ENCODE data around the gene STC2.
"Not testable (repeated sequence)": the region's sequence is repeated elsewhere in the genome, so short reads cannot be mapped to it uniquely, and the experiment has no call there.

The STC2 gene

GRCh38 chr5:173293817-173294672, 34.2 kb downstream of the STC2 start:
- peak; percentile 38 for DNase-seq

GRCh38 chr5:173291722-173292658, 36.2 kb downstream of the STC2 start:
- no peak for DNase-seq

DNA sequence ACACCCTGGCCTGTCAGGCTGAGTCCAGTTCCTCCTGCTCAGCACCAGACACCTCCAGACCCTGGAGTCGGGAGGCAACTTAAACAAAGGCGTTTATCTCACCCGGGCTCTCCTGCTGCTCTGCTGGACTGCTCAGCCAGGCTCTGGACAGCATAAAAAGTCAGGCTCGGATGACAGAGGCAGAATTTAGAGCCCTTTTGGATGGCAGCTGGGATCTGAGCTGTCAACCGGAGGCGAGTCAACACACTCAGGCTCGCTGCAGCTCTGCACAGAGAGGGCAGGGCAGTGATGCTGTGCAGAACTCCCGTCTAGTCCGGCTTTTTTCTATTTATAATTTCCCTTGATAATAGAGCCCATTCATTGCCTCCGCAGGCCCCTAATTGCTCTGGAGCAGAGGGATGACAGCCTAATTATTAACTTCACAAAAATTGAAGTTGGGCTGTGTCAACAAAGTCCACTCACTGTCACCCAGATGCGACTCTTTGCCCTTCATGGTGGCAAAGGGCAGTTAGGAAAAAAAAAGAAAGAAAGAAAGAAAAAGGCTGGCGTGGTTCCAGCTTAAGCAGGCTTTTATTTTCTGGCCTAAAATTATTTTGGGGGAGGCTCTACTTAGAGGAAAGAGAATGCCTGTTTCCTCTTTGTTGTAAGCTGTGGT, 37.6 kb downstream of the STC2 start:
- DNase-seq: no peak

DNA sequence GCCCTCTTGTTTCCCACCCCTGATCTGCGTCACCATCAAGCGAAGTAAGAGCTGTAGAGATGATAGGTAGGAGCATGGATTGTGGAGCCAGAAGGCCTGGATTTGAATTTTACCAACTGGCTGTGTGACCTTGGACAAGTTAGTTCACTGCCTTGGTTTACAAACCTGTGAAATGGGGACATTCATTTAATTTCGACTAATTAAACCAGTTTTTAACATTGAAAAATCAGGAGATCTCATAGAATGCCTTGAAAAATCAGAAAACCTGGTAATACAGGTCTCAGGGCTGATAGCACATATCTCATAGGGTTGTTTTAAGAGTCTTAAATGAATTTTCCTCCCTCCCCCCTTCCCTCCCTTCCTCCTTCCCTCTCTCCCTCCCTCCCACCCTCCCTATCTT, 38.8 kb downstream of the STC2 start:
- DNase-seq: no peak

DNA sequence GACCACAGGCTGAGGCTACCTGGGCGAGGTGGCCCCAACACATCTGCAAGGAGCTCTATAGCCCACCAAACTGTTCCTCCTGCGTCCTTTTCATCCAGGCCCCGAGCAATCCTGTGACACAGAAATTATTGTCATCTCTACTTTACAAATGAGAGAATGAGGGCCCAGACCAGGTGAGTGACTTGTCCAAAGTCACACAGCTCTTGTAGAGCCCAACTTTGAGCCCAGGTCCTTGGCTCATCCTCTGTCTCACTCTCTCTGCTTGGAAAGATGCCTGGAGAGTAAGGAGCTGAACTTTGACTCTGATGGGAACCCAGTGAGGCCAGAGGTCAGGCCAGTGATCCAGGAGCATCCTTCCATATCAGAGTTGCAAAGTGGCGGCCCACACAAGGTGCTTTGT, 39.6 kb downstream of the STC2 start:
- no peak for DNase-seq

DNA sequence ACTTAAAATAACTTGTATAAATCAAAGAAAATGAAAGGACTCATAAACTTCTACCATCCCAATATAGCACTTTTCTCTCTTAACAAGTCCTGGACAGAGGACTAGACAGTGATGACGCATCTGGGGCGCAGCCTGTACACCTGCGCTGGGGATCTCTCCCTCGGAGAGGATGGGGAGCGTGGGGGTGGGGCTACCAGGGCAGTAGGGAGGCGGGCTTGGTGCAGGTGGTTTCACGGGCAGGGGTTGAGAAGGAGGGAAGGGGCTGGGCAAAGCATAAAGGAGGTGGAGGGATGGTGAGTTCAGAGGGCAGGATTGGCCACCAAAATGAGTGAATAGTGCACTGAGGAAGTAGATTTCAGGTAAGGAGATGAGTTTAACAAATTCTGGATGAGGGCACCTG, 41.1 kb downstream of the STC2 start:
- DNase-seq: no peak

- DNase-seq: not testable (repeated sequence)
Measured at GRCh38 chr5:173284343-173284958, 43.8 kb downstream of the STC2 start.

GRCh38 chr5:173283318-173284288, 44.6 kb downstream of the STC2 start:
- DNase-seq: peak; percentile 39

GRCh38 chr5:173282916-173283315, 45.3 kb downstream of the STC2 start:
- no peak for DNase-seq

GRCh38 chr5:173281910-173282309, 46.3 kb downstream of the STC2 start:
- DNase-seq: no peak

DNA sequence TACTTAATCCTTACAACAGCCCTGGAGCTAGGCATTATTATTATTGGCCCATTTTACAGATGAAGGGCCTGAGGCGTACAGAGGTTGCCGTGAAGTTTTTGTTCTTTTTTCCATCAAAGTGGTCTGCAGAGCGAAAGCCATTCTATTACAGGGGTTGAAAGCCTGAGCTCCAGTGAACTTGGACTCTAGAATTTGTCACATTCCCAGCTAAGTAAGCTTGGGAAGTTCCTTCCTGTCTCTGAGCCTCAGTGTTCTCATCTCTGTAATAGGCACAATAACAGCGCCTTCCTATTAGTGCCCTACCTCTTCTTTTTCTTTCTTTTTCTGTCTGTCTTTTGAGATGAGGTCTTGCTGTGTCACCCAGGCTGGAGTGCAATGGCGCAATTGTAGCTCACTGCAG, 49.0 kb downstream of the STC2 start:
- no peak for DNase-seq

- DNase-seq: no peak
Measured at GRCh38 chr5:173278641-173279040, 49.6 kb downstream of the STC2 start.

DNA sequence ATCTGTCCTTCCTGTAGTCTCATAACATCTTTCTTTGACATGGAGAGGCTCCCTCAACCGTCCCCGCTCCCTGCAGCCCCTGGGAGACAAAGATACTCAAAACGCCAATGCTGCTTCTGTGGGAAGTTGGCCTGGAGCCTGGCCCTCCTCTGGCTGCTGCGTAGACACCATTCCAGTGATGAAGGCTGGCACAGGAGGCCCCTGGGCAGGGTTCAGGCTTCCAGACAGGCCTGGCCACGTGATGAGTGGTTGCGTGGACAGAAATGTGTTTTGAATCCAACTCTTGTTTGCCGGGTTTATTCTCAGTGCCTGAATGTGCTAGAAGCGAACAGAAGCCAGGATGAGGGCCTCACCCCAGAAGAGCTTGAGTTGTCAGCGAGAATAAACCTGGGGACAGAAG, 50.0 kb downstream of the STC2 start:
- no peak for DNase-seq

GRCh38 chr5:173274771-173275170, 53.4 kb downstream of the STC2 start:
- no peak for DNase-seq

DNA sequence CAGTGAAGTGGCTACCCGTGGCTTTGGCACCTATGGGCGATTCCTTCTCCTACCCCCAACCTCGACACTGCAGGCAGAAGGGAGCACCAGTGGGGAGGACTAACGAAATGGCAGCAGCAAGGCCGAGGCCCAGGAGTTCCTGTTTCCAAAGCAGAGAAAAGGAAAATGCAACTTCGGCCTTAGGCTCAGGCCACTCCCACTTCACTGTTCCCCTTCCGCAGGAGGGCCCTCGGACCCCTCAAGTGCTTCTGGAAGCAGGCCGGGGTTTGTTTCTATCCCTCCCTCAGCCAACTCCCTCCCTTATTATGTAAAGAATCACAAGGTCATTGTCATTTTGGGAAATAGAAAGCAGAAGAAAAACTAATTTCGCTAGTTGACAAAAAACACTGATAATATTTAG, 56.8 kb downstream of the STC2 start:
- DNase-seq: no peak

DNA sequence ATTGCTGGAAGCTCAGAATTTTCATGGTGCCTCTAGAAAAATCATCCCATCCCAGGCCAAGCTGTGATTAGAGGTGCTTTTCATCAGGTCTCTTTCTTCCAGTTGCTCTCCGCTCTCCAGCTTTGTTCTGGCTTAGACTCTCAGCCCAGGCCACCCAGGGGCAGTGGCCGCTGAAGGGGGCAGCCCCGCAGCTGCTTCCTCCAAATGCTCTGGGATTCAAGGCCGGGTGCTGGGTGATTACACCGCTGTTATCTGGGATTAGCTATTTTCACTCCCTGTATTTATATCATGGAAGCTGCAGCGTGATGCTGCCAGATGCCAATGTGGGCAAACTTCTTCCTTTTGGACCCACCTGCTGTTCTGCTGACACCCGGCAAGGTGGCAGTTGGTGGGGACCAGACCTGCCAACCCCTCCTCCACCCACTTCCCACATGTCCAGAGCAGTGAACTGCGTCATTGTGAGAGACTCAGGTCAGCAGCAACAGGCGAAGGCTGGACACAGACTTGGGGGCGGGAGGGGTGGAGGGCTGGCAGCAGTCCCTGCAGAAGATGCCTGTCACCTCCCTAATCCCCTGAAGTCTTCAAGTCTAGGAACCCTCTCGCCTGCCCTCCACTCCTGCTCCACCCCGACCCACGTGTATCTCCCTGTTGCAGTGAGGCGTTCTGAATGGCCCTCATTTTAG, 59.3 kb downstream of the STC2 start:
- no peak for DNase-seq

DNA sequence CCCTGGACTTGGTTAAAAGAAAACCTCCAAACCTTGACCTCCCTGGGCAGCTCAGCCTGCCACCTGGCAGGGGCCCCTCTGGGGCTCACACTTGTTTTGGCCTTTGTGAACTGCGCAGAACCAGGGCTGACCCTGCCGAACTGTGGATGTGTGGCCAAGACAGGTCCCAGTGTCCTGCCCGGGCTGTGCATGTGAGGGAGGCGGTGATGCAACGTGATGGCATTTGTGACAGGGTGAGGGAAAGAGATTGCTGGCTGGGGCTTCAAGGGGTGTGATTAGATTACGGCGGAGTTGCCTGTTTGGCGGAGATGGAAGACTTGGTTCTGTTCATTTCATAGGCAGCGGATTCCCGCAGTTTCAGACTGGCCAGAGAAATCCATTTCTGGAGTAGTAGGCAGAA, 62.8 kb downstream of the STC2 start:
- no peak for DNase-seq

All from T-helper 9 cell (primary cell).